ENCODE results near the gene PIK3IP1. TPM values are rescaled to one million over a fixed set of nuclear protein-coding genes. Genes with fewer than 3 reads are reported as not detected.
A peak's percentile ranks its signal among the peaks of the same experiment; 100 is the strongest.

PIK3IP1 gene
- total and polyA plus RNA-seq, 2 of the 8 experiments (the other 6 are each of a cell fraction or from before 2014, with no cell fraction given) = 1.00 to 1.3 TPM

- H2BK12ac ChIP-seq (ENCODE audit: low read depth, low read length) = peak overlapping the region; percentile 80; the same call in 1 of the 2 replicates
- no peak overlapping the region for H4K91ac ChIP-seq (replicated peaks; ENCODE audit: insufficient read length, low read length)
- peak; percentile 41 to 90 for DNase-seq (ENCODE audit: low read depth in 1 of 2, low spot score in 2 of 2)
- peak overlapping the region; percentile 39 to 59 for H3K4me2 ChIP-seq (ENCODE audit: insufficient read depth in 1 of 2, low read depth in 2 of 2, low read length in 2 of 2)
- H3K4me3 ChIP-seq (ENCODE audit: extremely low read depth in 1 of 4, insufficient read depth in 2 of 4, low read depth in 3 of 4, low read length in 4 of 4) = no peak overlapping the region
- peak overlapping the region; percentile 24 for H4K5ac ChIP-seq (ENCODE audit: insufficient read length, low read depth, low read length)
- no peaks in the 10 kb centered on the region for H3K79me1 ChIP-seq (ENCODE audit: low read depth, low read length)
- no peak overlapping the region for H3K14ac ChIP-seq (ENCODE audit: insufficient read length)
- no peak overlapping the region for H3K4ac ChIP-seq (replicated peaks; ENCODE audit: insufficient read length, low read depth, low read length)
- peak overlapping the region; percentile 96; the same call in 1 of the 2 replicates for H4K8ac ChIP-seq (ENCODE audit: extremely low read depth, insufficient read depth, low read length)
- H3K18ac ChIP-seq (ENCODE audit: extremely low read depth, low read length) = peak overlapping the region; percentile 91; the same call in 1 of the 2 replicates
- H3K36me3 ChIP-seq (ENCODE audit: control insufficient read depth in 2 of 4, insufficient read depth in 4 of 4, low read length in 3 of 4) = no peaks in the 10 kb centered on the region; a peak in 1 of 8 replicates
- peak overlapping the region; percentile 82; the same call in 1 of the 2 replicates for H2BK15ac ChIP-seq (ENCODE audit: low read length)
- H2AFZ ChIP-seq (ENCODE audit: low read length) = peak overlapping the region; percentile 99
- no peak overlapping the region for H3K56ac ChIP-seq (replicated peaks; ENCODE audit: insufficient read length, low read depth, low read length)
- no peaks in the 10 kb centered on the region for H3K27me3 ChIP-seq (replicated peaks in 1 of 4; ENCODE audit: control insufficient read depth in 3 of 4, extremely low read depth in 1 of 4, insufficient read depth in 3 of 4, low read length in 3 of 4)
- ChIA-PET CTCF (ENCODE audit: partially characterized antibody) (interaction anchor here (0.6 to 3.9 kb wide), 31 partner anchors 8 to 202 kb away, joined by 3 to 41 read pairs (median 6); partner anchors contain the start of gene PIK3IP1), POLR2A (ENCODE audit: partially characterized antibody) (interaction anchor here (0.8 to 3.3 kb wide), 15 partner anchors 9 to 107 kb away, joined by 3 to 14 read pairs (median 5); partner anchors contain the start of genes PATZ1 and PIK3IP1)
- H3K9me3 ChIP-seq (ENCODE audit: insufficient read depth in 2 of 2, low read depth in 1 of 2, low read length in 1 of 2) = peaks cover 0 to 7% of the 10 kb centered on the region in 2 experiments; a peak in 1 of 4 replicates
- H3K23me2 ChIP-seq (ENCODE audit: low read depth, low read length) = no peaks in the 10 kb centered on the region; the same call in 1 of the 2 replicates
- no peak overlapping the region for H2BK20ac ChIP-seq (ENCODE audit: low read length)
- 62% methylated on average over 6 of the region's 6 CpGs; no CpG with 5 or more reads in 1 of the 2 experiments for WGBS, 2 experiments (ENCODE audit: extremely low coverage in 1 of 2, insufficient coverage in 1 of 2, insufficient read length in 1 of 2, insufficient replicate concordance in 2 of 2, low coverage in 1 of 2, low lambda C conversion rate in 2 of 2, missing lambda C conversion rate in 1 of 2)
- peak overlapping the region; percentile 86 for H3K27ac ChIP-seq (ENCODE audit: low read depth, low read length)
- peak overlapping the region in 3 of 4 experiments; percentile 58 to 72 (median 66); a peak in 6 of 7 replicates for H3K9ac ChIP-seq (replicated peaks in 1 of 4; ENCODE audit: extremely low read depth in 1 of 4, low read depth in 3 of 4, low read length in 3 of 4)
- H3K4me1 ChIP-seq (replicated peaks in 1 of 4; ENCODE audit: control insufficient read depth in 3 of 4, insufficient read depth in 4 of 4, low read length in 3 of 4) = peaks cover 2 to 5% (median 3%) of the 10 kb centered on the region in 4 experiments; a peak in 6 of 7 replicates
- H2BK5ac ChIP-seq (ENCODE audit: low read depth, low read length) = peak overlapping the region; percentile 93
- no peak overlapping the region for H2BK120ac ChIP-seq (replicated peaks; ENCODE audit: low read depth, low read length)
- H2AK5ac ChIP-seq (ENCODE audit: low read depth, low read length) = peak overlapping the region; percentile 79; the same call in 1 of the 2 replicates
- no peaks in the 10 kb centered on the region for H3K79me2 ChIP-seq (ENCODE audit: control insufficient read depth in 1 of 2, insufficient read depth in 2 of 2, low read length in 2 of 2)
- peak; percentile 94 for FAIRE-seq
- no peak overlapping the region for H3K23ac ChIP-seq (ENCODE audit: insufficient read length)
- H4K20me1 ChIP-seq (replicated peaks in 1 of 2; ENCODE audit: control insufficient read depth in 1 of 2, insufficient read depth in 2 of 2, low read length in 2 of 2) = no peaks in the 10 kb centered on the region
- 0 out of 2 replicates have a peak, but pooled peaks have one; percentile 14 for TF ChIP-seq SRF (IDR thresholded peaks at IDR 0.05; ENCODE audit: low read depth, low read length)
- peak; percentile 48 to 70; a peak in 3 of 4 replicates for TF ChIP-seq RAD21 (IDR thresholded peaks at IDR 0.05 in 1 of 2, conservative IDR thresholded peaks at IDR 0.05 in 1 of 2; ENCODE audit: low read depth in 2 of 2, low read length in 2 of 2)
- no peak for TF ChIP-seq SIRT6 (IDR thresholded peaks at IDR 0.05; ENCODE audit: low read length)
- TF ChIP-seq RFX5 (IDR thresholded peaks at IDR 0.05; ENCODE audit: borderline replicate concordance, low read depth, low read length) = no peak
- TF ChIP-seq SIN3A (conservative IDR thresholded peaks at IDR 0.05 in 1 of 2, IDR thresholded peaks at IDR 0.05 in 1 of 2; ENCODE audit: low read depth in 1 of 2, low read length in 2 of 2) = no peak
- TF ChIP-seq POLR2AphosphoS5 (IDR thresholded peaks at IDR 0.05; ENCODE audit: low read depth, low read length) = peak; percentile 73
- peak; percentile 45; the same call in 1 of the 2 replicates for TF ChIP-seq GABPA (IDR thresholded peaks at IDR 0.05; ENCODE audit: borderline replicate concordance, insufficient read depth, low read length)
- TF ChIP-seq HDAC2 (IDR thresholded peaks at IDR 0.05; ENCODE audit: borderline replicate concordance in 1 of 2, low read depth in 2 of 2, low read length in 2 of 2) = 0 out of 4 replicates have a peak, but pooled peaks of 1 of the 2 experiments have one; percentile 9
- TF ChIP-seq POLR2A (IDR thresholded peaks at IDR 0.05; ENCODE audit: control extremely low read depth in 1 of 2, low read depth in 2 of 2, low read length in 2 of 2) = peak in 1 of 2 experiments; percentile 62; a peak in 2 of 3 replicates
- TF ChIP-seq TEAD4 (IDR thresholded peaks at IDR 0.05; ENCODE audit: low read depth, low read length) = 0 out of 2 replicates have a peak, but pooled peaks have one; percentile 28
Measured at GRCh38 chr22:31313366-31314147, 21.3 kb upstream of the PIK3IP1 start.
